GM18502 (cell line): ENCODE data around the gene ZBTB32.

Experiments
- ATAC-seq: cut with Tn5 transposase; IDR thresholded peaks from one replicate; pipeline ENCODE4 v1.9.1; 2021; ENCODE audit warnings: mild to moderate bottlenecking; ENCODE audit not compliant: unreplicated experiment, poor library complexity

ZBTB32 gene

GRCh38 chr19:35693835-35694599 lies 10.3 kb upstream of the ZBTB32 start:
- no peak for ATAC-seq

- ATAC-seq: no peak
These were observed 8.4 kb upstream of the ZBTB32 start for GRCh38 chr19:35695895-35696422.

- ATAC-seq: peak; percentile 38
These were observed 7.5 kb upstream of the ZBTB32 start for GRCh38 chr19:35696835-35697234.

GRCh38 chr19:35702223-35703012 lies 1.9 kb upstream of the ZBTB32 start:
- peak; percentile 97 for ATAC-seq

- ATAC-seq: no peak
These were observed 1.0 kb upstream of the ZBTB32 start for GRCh38 chr19:35703343-35703742.

GRCh38 chr19:35708391-35708790 lies 4.0 kb downstream of the ZBTB32 start:
- no peak for ATAC-seq

GRCh38 chr19:35710784-35711723 lies 6.7 kb downstream of the ZBTB32 start:
- ATAC-seq: peak; percentile 37

GRCh38 chr19:35712567-35713505 lies 8.5 kb downstream of the ZBTB32 start:
- no peak for ATAC-seq

GRCh38 chr19:35713506-35713850 lies 9.1 kb downstream of the ZBTB32 start:
- no peak for ATAC-seq

GRCh38 chr19:35713904-35714495 lies 9.6 kb downstream of the ZBTB32 start:
- no peak for ATAC-seq

GRCh38 chr19:35714601-35715354 lies 10.4 kb downstream of the ZBTB32 start:
- ATAC-seq: no peak

- no peak for ATAC-seq
These were observed 11.0 kb downstream of the ZBTB32 start for GRCh38 chr19:35715355-35715809.

- ATAC-seq: no peak
These were observed 11.8 kb downstream of the ZBTB32 start for GRCh38 chr19:35715981-35716800.

- peak; percentile 61 for ATAC-seq
These were observed 12.7 kb downstream of the ZBTB32 start for GRCh38 chr19:35716801-35717664.

- ATAC-seq: peak; percentile 51
These were observed 13.4 kb downstream of the ZBTB32 start, which contains the start of gene KMT2B for GRCh38 chr19:35717665-35718344. Gene KMT2B (plus strand): TSS chr19:35718003. CDS start chr19:35718019, 16 bp downstream.
